Astrocyte (in vitro differentiated cells and primary cell): Measurements from ENCODE around the gene SMARCA5. TPM values are rescaled to one million over a fixed set of nuclear protein-coding genes. Genes with fewer than 3 reads are reported as not detected.

Experiments
- DNase-seq: peaks from one replicate; pipeline ENCODE4 v3.0.0-alpha.2; 2010; ENCODE audit warnings: low read depth
- FAIRE-seq: peaks from 2 replicates; lab custom pipeline; 2011; peaks lifted over from hg19 to GRCh38; lab: Jason Lieb, UNC
- H2AFZ ChIP-seq: 2 replicates; pipeline ENCODE4 v1.6.0; 2012; ENCODE audit warnings: low read depth, low read length, inconsistent platforms
- H3K27ac ChIP-seq: 2 replicates; pipeline ENCODE4 v1.5.1; 2011; ENCODE audit warnings: low read depth, low read length, inconsistent platforms
- H3K27me3 ChIP-seq: 2 replicates; pipeline ENCODE4 v1.6.0; 2011; ENCODE audit warnings: low read length, inconsistent platforms; ENCODE audit not compliant: insufficient read depth
- H3K36me3 ChIP-seq: 2 replicates; pipeline ENCODE4 v1.5.1; 2011; ENCODE audit warnings: low read length, inconsistent platforms; ENCODE audit not compliant: insufficient read depth
- H3K4me1 ChIP-seq: 2 replicates; pipeline ENCODE4 v1.5.1; 2011; ENCODE audit warnings: low read length, inconsistent platforms; ENCODE audit not compliant: insufficient read depth
- H3K4me2 ChIP-seq: 2 replicates; pipeline ENCODE4 v1.6.0; 2012; ENCODE audit warnings: low read length, inconsistent platforms
- H3K4me3 ChIP-seq: 2 replicates; pipeline ENCODE4 v1.5.1; 2011; ENCODE audit warnings: low read depth, mild to moderate bottlenecking, low read length, inconsistent platforms; ENCODE audit not compliant: insufficient read depth
- H3K79me2 ChIP-seq: 2 replicates; pipeline ENCODE4 v1.6.0; 2012; ENCODE audit warnings: mild to moderate bottlenecking, low read length, inconsistent platforms; ENCODE audit not compliant: insufficient read depth
- H3K9ac ChIP-seq: 2 replicates; pipeline ENCODE4 v1.6.0; 2012; ENCODE audit warnings: mild to moderate bottlenecking, low read length, inconsistent platforms
- H3K9me3 ChIP-seq: 2 replicates; pipeline ENCODE4 v1.5.1; 2012; ENCODE audit warnings: low read depth, mild to moderate bottlenecking, low read length, inconsistent platforms; ENCODE audit not compliant: insufficient read depth
- H4K20me1 ChIP-seq: 2 replicates; pipeline ENCODE4 v1.6.0; 2012; ENCODE audit warnings: low read length, inconsistent platforms; ENCODE audit not compliant: insufficient read depth
- H3K27ac Mint-ChIP-seq: one replicate; pipeline ENCODE4 v1.8.0; 2021; ENCODE audit warnings: mild to moderate bottlenecking, mixed read lengths; ENCODE audit not compliant: unreplicated experiment
- H3K27me3 Mint-ChIP-seq: one replicate; pipeline ENCODE4 v1.8.0; 2021; ENCODE audit warnings: low read depth, mixed read lengths; ENCODE audit not compliant: unreplicated experiment
- H3K36me3 Mint-ChIP-seq: one replicate; pipeline ENCODE4 v1.8.0; 2021; ENCODE audit warnings: low read depth, mixed read lengths; ENCODE audit not compliant: unreplicated experiment
- H3K4me1 Mint-ChIP-seq: one replicate; pipeline ENCODE4 v1.8.0; 2021; ENCODE audit warnings: low read depth, mixed read lengths; ENCODE audit not compliant: unreplicated experiment
- H3K4me3 Mint-ChIP-seq: one replicate; pipeline ENCODE4 v1.8.0; 2021; ENCODE audit warnings: mild to moderate bottlenecking, moderate library complexity, mixed read lengths; ENCODE audit not compliant: unreplicated experiment
- H3K9me3 Mint-ChIP-seq: one replicate; pipeline ENCODE4 v1.8.0; 2021; ENCODE audit warnings: mild to moderate bottlenecking, mixed read lengths; ENCODE audit not compliant: unreplicated experiment
- EZH2 ChIP-seq: IDR thresholded peaks from 2 replicates; pipeline ENCODE4 v1.6.1; 2012; ENCODE audit warnings: mild to moderate bottlenecking, low read length, inconsistent platforms; ENCODE audit not compliant: insufficient read depth
- total RNA-seq: library from RNA; stranded (reverse); gene quantifications from 2 replicates; pipeline ENCODE4 v1.2.1, GENCODE V29; 2021
- TF ChIP-seq, protein P1 (sequence below): IDR thresholded peaks from 2 replicates; pipeline ENCODE4 v1.5.1; 2011; ENCODE audit warnings: low read depth, mild to moderate bottlenecking, inconsistent platforms, low read length, moderate library complexity; ENCODE audit not compliant: insufficient read depth

SMARCA5 gene
- total RNA-seq, 1 donor from 2014 or later = 69.0 TPM

DNA sequence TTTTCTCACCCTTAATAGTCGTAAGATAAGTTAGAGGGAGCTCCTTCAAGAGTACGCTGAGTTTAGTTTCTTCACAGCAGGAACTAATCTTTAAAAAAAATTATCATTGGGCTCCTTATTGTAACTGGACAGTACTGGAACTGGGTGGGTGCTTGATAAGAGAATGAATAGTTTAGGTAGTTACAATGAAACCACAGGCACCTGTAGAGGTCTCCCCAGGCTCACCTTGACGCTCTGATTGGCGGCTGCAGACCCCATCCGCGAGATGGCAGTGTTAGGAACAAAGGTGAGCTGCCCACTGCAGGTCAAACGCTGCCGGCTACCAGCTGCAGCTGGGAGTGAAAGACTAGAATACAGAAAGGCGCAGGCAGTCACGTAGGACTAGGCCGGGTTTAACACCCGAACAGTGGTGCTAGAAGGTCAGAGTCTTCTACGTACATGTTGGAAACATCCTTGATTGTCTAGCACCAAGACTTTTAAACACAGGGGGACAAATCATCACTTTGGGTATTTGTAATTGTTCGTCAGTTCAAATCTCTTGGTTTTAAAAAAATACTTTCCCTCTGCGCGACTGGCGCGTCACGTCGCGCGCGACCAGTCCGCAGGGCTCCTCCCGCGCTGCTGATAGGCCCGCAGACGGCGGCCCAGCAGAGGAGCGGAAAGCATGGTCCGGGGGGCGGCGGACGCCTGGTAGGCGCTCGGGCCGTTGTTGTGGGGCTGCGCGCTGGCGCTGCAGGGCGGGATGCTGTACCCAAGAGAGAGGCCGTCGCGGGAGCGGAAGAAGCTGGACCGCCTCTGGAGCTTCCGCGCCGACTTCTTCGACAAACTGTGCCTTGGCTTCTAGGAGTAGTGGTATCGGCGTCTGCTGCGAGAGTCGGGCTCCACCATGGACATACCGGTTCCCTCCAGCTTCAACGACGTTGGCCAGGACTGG lies 45.6 kb downstream of the SMARCA5 start:
- H3K4me3 Mint-ChIP-seq = peak overlapping the region; percentile 79
- H3K4me1 ChIP-seq = peaks cover 5% of the 10 kb centered on the region
- H3K36me3 Mint-ChIP-seq = peaks cover 5% of the 10 kb centered on the region
- H3K9ac ChIP-seq = peak overlapping the region; percentile 81
- TF ChIP-seq EZH2 = no peak
- TF ChIP-seq, protein P1, sequence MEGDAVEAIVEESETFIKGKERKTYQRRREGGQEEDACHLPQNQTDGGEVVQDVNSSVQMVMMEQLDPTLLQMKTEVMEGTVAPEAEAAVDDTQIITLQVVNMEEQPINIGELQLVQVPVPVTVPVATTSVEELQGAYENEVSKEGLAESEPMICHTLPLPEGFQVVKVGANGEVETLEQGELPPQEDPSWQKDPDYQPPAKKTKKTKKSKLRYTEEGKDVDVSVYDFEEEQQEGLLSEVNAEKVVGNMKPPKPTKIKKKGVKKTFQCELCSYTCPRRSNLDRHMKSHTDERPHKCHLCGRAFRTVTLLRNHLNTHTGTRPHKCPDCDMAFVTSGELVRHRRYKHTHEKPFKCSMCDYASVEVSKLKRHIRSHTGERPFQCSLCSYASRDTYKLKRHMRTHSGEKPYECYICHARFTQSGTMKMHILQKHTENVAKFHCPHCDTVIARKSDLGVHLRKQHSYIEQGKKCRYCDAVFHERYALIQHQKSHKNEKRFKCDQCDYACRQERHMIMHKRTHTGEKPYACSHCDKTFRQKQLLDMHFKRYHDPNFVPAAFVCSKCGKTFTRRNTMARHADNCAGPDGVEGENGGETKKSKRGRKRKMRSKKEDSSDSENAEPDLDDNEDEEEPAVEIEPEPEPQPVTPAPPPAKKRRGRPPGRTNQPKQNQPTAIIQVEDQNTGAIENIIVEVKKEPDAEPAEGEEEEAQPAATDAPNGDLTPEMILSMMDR = peak; percentile 26
- H3K4me3 ChIP-seq = peak overlapping the region; percentile 68
- peak overlapping the region; percentile 77 for H3K27ac Mint-ChIP-seq
- H3K27ac ChIP-seq = no peak overlapping the region
- H3K4me1 Mint-ChIP-seq = peaks cover 5% of the 10 kb centered on the region
- peak overlapping the region; percentile 94 for H2AFZ ChIP-seq
- H3K9me3 ChIP-seq = no peaks in the 10 kb centered on the region
- H3K27me3 ChIP-seq = no peaks in the 10 kb centered on the region
- DNase-seq (peak; percentile 36), FAIRE-seq (peak; percentile 26)
- peaks cover 6% of the 10 kb centered on the region for H3K36me3 ChIP-seq
- H3K9me3 Mint-ChIP-seq = peaks cover 2% of the 10 kb centered on the region
- H3K27me3 Mint-ChIP-seq = peaks cover 9% of the 10 kb centered on the region
- no peaks in the 10 kb centered on the region for H4K20me1 ChIP-seq
- H3K4me2 ChIP-seq = peak overlapping the region; percentile 96
- H3K79me2 ChIP-seq = no peaks in the 10 kb centered on the region

DNA sequence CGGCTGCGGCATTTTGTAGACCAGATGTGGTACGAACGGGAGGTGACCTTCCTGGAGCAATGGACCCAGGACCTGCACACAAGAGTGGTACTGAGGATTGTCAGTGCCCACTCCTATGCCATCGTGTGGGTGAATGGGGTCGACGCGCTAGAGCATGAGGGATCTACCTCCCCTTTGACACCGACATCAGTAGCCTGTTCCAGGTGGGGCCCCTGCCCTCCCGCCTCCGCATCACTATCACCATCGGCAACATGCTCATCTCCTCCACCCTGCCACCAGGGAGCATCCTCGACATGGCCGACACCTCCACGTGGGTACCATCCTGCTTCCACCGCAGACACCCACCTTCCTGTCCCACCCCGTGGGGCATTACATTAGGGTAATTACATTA lies 46.2 kb downstream of the SMARCA5 start:
- Histone ChIP-seq H3K4me1 (peaks cover 5% of the 10 kb centered on the region), H3K36me3 (peaks cover 2% of the 10 kb centered on the region), H4K20me1 (no peaks in the 10 kb centered on the region), H3K79me2 (no peaks in the 10 kb centered on the region), H3K27ac (no peak overlapping the region), H3K9me3 (no peaks in the 10 kb centered on the region), H3K4me3 (peak overlapping the region; percentile 68), H3K27me3 (no peaks in the 10 kb centered on the region), H3K4me2 (peak overlapping the region; percentile 96), H2AFZ (peak overlapping the region; percentile 94), H3K9ac (peak overlapping the region; percentile 81)
- DNase-seq (no peak), FAIRE-seq (no peak)
- H3K27ac Mint-ChIP-seq = no peak overlapping the region
- peak overlapping the region; percentile 79 for H3K4me3 Mint-ChIP-seq
- no peak for TF ChIP-seq EZH2
- TF ChIP-seq, protein P1 = no peak
- H3K27me3 Mint-ChIP-seq = peaks cover 9% of the 10 kb centered on the region
- peaks cover 5% of the 10 kb centered on the region for H3K36me3 Mint-ChIP-seq
- H3K4me1 Mint-ChIP-seq = peaks cover 5% of the 10 kb centered on the region
- peaks cover 2% of the 10 kb centered on the region for H3K9me3 Mint-ChIP-seq

DNA sequence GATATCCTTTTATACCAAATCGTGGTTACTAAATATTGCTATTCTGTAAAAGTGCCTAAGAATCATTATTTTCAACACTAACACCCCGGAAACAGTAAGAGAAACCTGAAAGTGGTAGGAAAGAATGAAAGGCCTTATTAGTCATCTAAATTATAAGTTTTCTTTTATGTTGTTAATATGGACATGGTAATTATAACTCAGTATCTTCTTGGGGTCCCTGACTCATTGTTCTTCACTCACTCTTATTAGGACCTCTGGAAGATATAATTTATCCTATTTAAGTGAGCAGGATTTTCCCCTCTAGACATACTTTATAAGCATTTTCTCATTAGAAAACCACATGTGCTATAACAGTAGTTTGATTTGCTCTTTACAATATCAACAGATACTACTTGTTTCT lies 51.0 kb downstream of the SMARCA5 start:
- Histone ChIP-seq H3K27ac (no peak overlapping the region), H3K9ac (no peak overlapping the region), H4K20me1 (no peaks in the 10 kb centered on the region), H3K4me1 (no peaks in the 10 kb centered on the region), H2AFZ (no peak overlapping the region), H3K79me2 (no peaks in the 10 kb centered on the region), H3K9me3 (no peaks in the 10 kb centered on the region), H3K36me3 (no peaks in the 10 kb centered on the region), H3K4me3 (no peak overlapping the region), H3K4me2 (no peak overlapping the region), H3K27me3 (no peaks in the 10 kb centered on the region)
- Mint-ChIP-seq H3K4me3 (no peak overlapping the region), H3K27ac (no peak overlapping the region), H3K36me3 (no peaks in the 10 kb centered on the region), H3K9me3 (peaks cover 2% of the 10 kb centered on the region), H3K4me1 (no peaks in the 10 kb centered on the region), H3K27me3 (peaks cover 4% of the 10 kb centered on the region)
- DNase-seq (no peak), FAIRE-seq (no peak)
- no peak for TF ChIP-seq EZH2
- TF ChIP-seq, protein P1 = no peak
